ENCODE measurements around the gene GBF1. TPM values are rescaled to one million over a fixed set of nuclear protein-coding genes. Genes with fewer than 3 reads are reported as not detected.

The GBF1 gene
- polyA plus RNA-seq, 1 experiment: 31.9 TPM

DNA sequence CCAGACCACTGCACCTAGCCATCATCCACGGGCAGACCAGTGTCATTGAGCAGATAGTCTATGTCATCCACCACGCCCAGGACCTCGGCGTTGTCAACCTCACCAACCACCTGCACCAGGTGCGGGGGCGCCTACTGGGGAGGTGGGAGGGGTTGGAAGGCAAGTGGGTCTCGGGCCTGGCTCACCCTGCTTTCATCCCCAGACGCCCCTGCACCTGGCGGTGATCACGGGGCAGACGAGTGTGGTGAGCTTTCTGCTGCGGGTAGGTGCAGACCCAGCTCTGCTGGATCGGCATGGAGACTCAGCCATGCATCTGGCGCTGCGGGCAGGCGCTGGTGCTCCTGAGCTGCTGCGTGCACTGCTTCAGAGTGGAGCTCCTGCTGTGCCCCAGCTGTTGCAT lies 154.7 kb downstream of the GBF1 start:
- Histone ChIP-seq H3K27ac (ENCODE audit: low read depth, low read length) (no peak overlapping the region), H3K27me3 (ENCODE audit: control insufficient read depth, insufficient read depth, low read length) (no peaks in the 10 kb centered on the region), H3K4me3 (ENCODE audit: low read depth, low read length) (no peak overlapping the region), H3K9me3 (ENCODE audit: control insufficient read depth, insufficient read depth, low read length) (no peaks in the 10 kb centered on the region; the same call in 1 of the 2 replicates)
- no peak for DNase-seq (ENCODE audit: low read depth, low spot score)
- TF ChIP-seq, protein P1, sequence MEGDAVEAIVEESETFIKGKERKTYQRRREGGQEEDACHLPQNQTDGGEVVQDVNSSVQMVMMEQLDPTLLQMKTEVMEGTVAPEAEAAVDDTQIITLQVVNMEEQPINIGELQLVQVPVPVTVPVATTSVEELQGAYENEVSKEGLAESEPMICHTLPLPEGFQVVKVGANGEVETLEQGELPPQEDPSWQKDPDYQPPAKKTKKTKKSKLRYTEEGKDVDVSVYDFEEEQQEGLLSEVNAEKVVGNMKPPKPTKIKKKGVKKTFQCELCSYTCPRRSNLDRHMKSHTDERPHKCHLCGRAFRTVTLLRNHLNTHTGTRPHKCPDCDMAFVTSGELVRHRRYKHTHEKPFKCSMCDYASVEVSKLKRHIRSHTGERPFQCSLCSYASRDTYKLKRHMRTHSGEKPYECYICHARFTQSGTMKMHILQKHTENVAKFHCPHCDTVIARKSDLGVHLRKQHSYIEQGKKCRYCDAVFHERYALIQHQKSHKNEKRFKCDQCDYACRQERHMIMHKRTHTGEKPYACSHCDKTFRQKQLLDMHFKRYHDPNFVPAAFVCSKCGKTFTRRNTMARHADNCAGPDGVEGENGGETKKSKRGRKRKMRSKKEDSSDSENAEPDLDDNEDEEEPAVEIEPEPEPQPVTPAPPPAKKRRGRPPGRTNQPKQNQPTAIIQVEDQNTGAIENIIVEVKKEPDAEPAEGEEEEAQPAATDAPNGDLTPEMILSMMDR (IDR thresholded peaks at IDR 0.05; ENCODE audit: low read depth, low read length): no peak
- CTCF ChIA-PET: interaction anchor here (0.6 to 4.2 kb wide), 26 partner anchors 8 to 276 kb away, joined by 3 to 33 read pairs (median 3); partner anchors contain the start of genes ACTR1A, C10orf95, ELOVL3 and FBXL15
- POLR2A ChIA-PET: interaction anchor here (1.1 kb wide), 1 partner anchor 79 kb away, joined by 3 read pairs; no protein-coding TSS in a partner anchor

DNA sequence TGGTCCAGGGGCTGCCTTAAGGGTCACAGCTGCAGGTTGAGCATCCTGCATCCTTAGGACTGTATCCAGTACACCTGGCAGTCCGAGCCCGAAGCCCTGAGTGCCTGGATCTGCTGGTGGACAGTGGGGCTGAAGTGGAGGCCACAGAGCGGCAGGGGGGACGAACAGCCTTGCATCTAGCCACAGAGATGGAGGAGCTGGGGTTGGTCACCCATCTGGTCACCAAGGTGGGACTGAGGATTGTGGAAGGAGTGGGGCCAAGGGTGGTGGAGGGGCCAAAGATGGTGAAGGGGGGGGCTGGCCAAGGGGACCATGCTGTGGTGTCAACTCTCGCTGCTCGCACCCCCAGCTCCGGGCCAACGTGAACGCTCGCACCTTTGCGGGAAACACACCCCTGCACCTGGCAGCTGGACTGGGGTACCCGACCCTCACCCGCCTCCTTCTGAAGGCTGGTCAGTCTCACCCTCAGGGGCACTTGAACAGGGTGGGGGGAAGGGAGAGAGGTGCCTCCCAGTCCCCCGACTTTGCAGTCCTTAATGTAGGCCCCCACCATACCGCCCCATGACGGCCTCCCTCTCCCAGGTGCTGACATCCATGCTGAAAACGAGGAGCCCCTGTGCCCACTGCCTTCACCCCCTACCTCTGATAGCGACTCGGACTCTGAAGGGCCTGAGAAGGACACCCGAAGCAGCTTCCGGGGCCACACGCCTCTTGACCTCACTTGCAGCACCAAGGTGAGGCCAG lies 155.4 kb downstream of the GBF1 start:
- DNase-seq (ENCODE audit: low read depth, low spot score): no peak
- no peak overlapping the region for H3K4me3 ChIP-seq (ENCODE audit: low read depth, low read length)
- TF ChIP-seq, protein P1 (IDR thresholded peaks at IDR 0.05; ENCODE audit: low read depth, low read length): no peak
- ChIA-PET POLR2A (interaction anchor here (0.6 kb wide), 1 partner anchor 140 kb away, joined by 15 read pairs; no protein-coding TSS in a partner anchor), CTCF (interaction anchor here (0.8 to 4.2 kb wide), 10 partner anchors 10 to 242 kb away, joined by 3 to 33 read pairs (median 12); partner anchors contain the start of genes ELOVL3 and FBXL15)
- no peaks in the 10 kb centered on the region; the same call in 1 of the 2 replicates for H3K9me3 ChIP-seq (ENCODE audit: control insufficient read depth, insufficient read depth, low read length)
- H3K27me3 ChIP-seq (ENCODE audit: control insufficient read depth, insufficient read depth, low read length): no peaks in the 10 kb centered on the region
- peak overlapping the region; percentile 21 for H3K27ac ChIP-seq (ENCODE audit: low read depth, low read length)

DNA sequence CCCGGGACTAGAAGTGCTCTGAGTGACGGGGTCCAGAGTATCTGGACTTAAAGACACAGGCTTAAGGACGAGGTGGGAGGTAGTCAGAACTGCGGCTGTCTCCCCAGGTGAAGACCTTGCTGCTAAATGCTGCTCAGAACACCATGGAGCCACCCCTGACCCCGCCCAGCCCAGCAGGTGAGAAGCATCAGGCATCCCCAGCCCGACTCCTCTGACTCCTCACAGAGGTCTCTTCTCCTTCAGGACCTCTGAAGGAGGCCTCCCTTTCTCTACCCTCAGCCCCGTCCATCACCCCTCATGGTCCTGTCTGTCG lies 156.0 kb downstream of the GBF1 start:
- H3K9me3 ChIP-seq (ENCODE audit: control insufficient read depth, insufficient read depth, low read length): no peaks in the 10 kb centered on the region; the same call in 1 of the 2 replicates
- POLR2A ChIA-PET: interaction anchor here (0.6 kb wide), 1 partner anchor 140 kb away, joined by 15 read pairs; no protein-coding TSS in a partner anchor
- CTCF ChIA-PET: interaction anchor here (0.8 to 4.2 kb wide), 4 partner anchors 16 to 174 kb away, joined by 3 to 33 read pairs (median 12); partner anchors contain the start of genes ELOVL3 and FBXL15
- peak overlapping the region; percentile 21 for H3K27ac ChIP-seq (ENCODE audit: low read depth, low read length)
- TF ChIP-seq, protein P1 (IDR thresholded peaks at IDR 0.05; ENCODE audit: low read depth, low read length): no peak
- no peak overlapping the region for H3K4me3 ChIP-seq (ENCODE audit: low read depth, low read length)
- H3K27me3 ChIP-seq (ENCODE audit: control insufficient read depth, insufficient read depth, low read length): no peaks in the 10 kb centered on the region
- no peak for DNase-seq (ENCODE audit: low read depth, low spot score)

DNA sequence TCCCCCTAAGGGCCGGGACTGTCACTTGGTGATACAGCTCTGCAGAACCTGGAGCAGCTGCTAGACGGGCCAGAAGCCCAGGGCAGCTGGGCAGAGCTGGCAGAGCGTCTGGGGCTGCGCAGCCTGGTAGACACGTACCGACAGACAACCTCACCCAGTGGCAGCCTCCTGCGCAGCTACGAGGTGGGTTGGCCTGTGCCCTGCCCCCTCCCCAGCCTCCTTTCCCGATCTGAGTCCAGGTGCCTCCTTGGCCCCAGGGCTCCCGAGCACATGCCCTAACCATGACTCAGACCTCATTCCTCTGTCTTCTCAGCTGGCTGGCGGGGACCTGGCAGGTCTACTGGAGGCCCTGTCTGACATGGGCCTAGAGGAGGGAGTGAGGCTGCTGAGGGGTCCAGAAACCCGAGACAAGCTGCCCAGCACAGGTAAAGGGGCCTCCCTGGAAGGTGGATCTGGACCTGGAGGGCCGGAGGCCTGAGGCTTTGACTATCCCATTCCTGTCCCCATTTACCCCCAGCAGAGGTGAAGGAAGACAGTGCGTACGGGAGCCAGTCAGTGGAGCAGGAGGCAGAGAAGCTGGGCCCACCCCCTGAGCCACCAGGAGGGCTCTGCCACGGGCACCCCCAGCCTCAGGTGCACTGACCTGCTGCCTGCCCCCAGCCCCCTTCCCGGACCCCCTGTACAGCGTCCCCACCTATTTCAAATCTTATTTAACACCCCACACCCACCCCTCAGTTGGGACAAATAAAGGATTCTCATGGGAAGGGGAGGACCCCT lies 156.6 kb downstream of the GBF1 start:
- no peak for DNase-seq (ENCODE audit: low read depth, low spot score)
- Histone ChIP-seq H3K9me3 (ENCODE audit: control insufficient read depth, insufficient read depth, low read length) (no peaks in the 10 kb centered on the region; the same call in 1 of the 2 replicates), H3K27ac (ENCODE audit: low read depth, low read length) (no peak overlapping the region), H3K4me3 (ENCODE audit: low read depth, low read length) (no peak overlapping the region), H3K27me3 (ENCODE audit: control insufficient read depth, insufficient read depth, low read length) (no peaks in the 10 kb centered on the region)
- TF ChIP-seq, protein P1 (IDR thresholded peaks at IDR 0.05; ENCODE audit: low read depth, low read length): no peak
- ChIA-PET CTCF (interaction anchor here (0.8 to 4.2 kb wide), 3 partner anchors 8 to 172 kb away, joined by 3 to 33 read pairs (median 5); partner anchors contain the start of gene FBXL15), POLR2A (interaction anchor here (0.6 kb wide), 1 partner anchor 139 kb away, joined by 15 read pairs; no protein-coding TSS in a partner anchor)
